PC-9 (cell line): ENCODE measurements around the gene PHF21A.

Experiments used
- EZH2 ChIP-seq: fragments of 200-600 bp; sonication (generic); IDR thresholded peaks from 2 replicates; pipeline ENCODE4 v1.8.0; 2017; ENCODE audit warnings: antibody characterized with exemption, low read depth
- TF ChIP-seq, protein P1 (sequence below): fragments of 200-600 bp; sonication (generic); conservative IDR thresholded peaks from 2 replicates; pipeline ENCODE4 v1.6.1; 2017; ENCODE audit warnings: mixed run types, antibody characterized with exemption, mild to moderate bottlenecking, moderate library complexity

DNA sequence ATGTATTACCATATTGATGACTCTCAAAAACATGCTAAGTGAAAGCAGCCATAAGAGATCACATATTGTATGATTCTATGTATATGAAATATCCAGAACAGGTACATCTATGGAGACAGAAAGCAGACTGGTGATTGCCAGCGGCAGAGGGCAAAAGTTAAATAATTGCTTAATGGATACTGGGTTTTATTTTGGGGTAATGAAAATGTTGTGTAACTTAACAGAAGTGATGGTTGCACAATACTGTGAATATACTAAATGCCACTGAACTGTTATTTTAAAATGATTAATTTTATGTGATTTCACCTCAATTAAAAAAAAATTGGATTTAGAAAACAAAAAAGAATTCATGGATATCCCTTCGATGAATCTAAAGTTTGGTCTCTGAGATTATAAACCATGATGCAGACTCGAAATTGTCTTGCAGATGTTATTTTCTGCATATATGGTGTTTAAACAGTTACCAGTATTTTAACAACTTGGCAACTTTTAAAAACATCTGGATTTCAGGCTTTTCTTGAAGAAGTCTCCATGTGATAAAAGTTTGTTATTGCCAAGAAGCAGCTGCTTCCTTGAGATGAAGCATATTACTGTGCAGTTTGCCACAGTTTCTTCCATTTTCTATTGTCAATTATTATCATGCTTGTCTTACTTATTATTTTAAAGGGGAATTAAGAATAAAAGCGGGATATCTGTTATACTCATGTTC, 160.7 kb downstream of the PHF21A start:
- TF ChIP-seq, protein P1, sequence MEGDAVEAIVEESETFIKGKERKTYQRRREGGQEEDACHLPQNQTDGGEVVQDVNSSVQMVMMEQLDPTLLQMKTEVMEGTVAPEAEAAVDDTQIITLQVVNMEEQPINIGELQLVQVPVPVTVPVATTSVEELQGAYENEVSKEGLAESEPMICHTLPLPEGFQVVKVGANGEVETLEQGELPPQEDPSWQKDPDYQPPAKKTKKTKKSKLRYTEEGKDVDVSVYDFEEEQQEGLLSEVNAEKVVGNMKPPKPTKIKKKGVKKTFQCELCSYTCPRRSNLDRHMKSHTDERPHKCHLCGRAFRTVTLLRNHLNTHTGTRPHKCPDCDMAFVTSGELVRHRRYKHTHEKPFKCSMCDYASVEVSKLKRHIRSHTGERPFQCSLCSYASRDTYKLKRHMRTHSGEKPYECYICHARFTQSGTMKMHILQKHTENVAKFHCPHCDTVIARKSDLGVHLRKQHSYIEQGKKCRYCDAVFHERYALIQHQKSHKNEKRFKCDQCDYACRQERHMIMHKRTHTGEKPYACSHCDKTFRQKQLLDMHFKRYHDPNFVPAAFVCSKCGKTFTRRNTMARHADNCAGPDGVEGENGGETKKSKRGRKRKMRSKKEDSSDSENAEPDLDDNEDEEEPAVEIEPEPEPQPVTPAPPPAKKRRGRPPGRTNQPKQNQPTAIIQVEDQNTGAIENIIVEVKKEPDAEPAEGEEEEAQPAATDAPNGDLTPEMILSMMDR = no peak
- TF ChIP-seq EZH2 = no peak
